GM18868 (cell line): ENCODE results near the gene OSBP2.
"Not testable (repeated sequence)": the region's sequence is repeated elsewhere in the genome, so short reads cannot be mapped to it uniquely, and the experiment has no call there.

Experiments
- ATAC-seq: cut with Tn5 transposase; IDR thresholded peaks from one replicate; pipeline ENCODE4 v1.9.1; 2021; ENCODE audit warnings: mild to moderate bottlenecking, moderate library complexity; ENCODE audit not compliant: unreplicated experiment

The OSBP2 gene

DNA sequence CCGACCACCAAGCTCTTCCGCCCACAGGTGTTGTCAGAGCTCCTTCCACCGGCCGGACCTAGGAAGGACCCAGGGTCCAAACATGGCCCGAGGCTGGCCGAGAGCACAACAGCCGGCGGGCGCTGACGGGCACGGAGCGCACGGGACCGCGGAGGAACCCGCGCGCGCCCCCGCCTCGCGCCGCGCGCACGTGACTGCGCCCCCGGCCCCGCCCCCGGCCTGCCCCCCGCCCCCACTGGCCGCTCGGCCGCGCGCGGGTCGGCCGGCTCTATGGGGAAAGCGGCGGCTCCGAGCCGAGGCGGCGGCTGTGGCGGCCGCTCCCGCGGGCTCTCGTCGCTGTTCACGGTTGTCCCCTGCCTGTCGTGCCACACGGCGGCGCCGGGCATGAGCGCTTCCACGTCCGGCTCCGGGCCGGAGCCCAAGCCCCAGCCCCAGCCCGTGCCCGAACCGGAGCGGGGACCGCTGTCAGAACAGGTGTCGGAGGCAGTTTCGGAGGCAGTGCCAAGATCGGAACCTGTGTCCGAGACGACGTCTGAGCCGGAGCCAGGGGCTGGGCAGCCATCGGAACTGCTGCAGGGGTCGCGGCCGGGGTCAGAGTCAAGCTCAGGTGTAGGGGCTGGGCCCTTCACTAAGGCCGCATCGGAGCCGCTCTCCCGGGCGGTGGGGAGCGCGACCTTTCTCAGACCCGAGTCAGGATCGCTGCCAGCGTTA is at the start of gene OSBP2:
TSS of gene OSBP2 (plus strand) at position 235 of the 711 bp plus-strand sequence. CDS start at position 271, 36 bp downstream.
- ATAC-seq = no peak

GRCh38 chr22:30646518-30647160 is 48.0 kb upstream of the OSBP2 start:
- ATAC-seq = no peak

DNA sequence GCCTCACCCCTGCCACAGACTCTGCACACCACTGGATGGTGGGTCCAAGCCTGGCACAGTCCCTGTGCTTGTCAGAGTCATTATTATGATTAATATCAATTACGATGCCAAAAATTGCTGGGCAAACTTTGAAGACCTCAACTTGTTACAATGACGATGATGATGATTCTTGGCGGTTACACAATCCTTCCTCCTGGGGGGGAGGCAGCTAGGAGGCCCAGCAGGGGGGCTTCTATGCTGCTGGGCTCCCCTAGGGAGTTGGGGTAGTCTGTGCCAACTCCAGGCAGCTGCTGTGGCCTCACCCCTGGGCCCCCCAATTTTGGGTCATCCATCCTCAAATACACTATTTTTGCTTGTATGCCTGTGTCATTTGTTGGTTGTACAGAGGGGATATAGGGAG is 47.1 kb upstream of the OSBP2 start:
- ATAC-seq = no peak

GRCh38 chr22:30648825-30649224 is 45.8 kb upstream of the OSBP2 start:
- ATAC-seq = no peak

DNA sequence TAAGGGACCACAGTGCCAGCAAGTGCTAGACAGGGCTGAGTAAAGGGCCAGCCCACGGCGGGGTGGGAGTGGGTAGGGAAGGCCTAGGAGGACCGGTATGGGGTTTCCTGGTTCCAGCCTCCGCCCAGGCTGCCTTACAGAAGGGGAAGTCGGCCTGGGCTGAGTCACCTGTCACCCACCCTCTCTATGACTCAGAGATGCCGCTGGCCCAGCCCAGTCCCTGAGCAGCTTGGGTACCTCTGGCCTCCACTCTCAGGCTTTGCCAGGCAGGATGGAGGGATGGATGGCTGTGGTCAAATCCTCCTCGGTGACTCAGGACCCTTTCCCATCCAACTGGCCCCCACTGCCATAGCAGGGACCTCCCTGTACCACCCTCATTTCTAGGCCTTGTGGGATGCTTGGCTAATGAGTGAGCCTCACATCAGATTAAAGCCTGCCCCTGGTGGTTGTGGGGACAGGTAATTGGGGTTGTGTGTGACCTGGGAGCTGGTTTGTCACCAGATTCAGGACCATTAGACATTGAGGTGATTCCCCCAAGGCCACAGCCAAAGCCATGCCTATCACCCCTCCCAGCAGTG is 45.2 kb upstream of the OSBP2 start:
- ATAC-seq = peak; percentile 84

DNA sequence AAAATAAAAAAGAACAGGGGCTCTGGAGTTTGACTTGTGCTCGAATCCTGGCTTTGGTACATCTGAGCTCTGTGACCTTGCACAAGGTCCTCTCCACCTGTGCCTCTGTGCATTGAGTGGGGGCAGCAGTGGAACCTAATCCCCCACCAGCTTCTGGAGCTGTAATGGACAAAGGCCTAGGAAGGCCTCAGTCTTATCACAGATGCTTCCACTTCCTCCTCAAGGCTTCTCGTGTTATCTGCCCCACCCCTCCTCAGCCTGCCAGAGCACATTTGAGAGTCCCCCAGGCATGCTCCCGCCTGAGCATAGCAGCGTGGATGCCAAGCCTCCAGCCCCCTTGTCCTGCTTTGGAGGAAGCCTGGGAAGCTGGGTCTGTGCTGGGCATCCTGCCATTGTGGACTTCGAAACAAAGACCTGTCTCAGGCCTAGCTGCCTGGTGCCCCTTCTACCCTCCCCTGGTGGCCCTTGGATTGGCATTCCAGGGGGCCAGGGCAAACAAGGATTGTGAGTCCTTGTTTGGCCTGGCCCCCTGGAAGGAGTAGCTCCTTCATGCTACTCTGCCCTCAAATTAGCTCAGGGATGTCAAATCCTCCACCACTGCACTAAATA is 44.1 kb upstream of the OSBP2 start:
- no peak for ATAC-seq

DNA sequence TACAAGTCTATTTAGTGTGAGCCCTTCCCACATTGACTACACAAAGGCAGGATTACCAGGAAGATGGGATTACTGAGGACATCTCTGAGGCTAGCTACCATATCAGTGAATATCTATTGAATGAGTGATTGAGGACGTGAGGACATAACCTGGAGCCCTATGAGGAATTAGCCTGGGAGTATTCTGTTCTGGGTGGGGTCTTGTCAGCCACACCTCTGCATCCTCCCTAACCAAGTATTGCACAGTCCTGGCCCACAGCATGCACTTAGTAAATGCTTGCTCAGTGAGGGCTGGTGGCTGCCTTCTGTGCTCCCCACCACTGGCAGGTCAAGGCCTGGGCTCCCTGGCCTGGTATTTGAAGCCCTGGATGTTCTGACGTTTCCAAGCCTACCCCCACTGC is 41.8 kb upstream of the OSBP2 start:
- ATAC-seq = no peak

DNA sequence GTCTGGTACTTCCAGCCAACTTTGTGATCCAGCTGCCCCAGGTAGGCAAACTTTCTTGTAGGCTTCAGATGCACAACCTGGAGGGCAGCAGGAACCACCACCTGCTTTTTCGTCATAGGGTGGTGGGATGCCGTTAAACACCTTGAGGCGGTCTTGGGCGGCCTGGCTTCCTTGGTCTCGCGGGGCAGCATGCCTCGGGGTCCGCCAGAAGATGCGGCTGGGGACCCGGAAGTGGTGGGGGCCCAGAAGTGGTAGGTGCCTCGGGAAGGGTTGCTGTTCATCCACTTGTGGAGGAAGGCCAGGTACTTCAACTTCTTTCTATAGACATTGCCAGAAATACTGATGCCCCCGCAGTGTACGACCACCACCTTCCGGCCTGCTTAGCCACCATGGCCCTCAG is 40.3 kb upstream of the OSBP2 start:
- ATAC-seq = no peak

DNA sequence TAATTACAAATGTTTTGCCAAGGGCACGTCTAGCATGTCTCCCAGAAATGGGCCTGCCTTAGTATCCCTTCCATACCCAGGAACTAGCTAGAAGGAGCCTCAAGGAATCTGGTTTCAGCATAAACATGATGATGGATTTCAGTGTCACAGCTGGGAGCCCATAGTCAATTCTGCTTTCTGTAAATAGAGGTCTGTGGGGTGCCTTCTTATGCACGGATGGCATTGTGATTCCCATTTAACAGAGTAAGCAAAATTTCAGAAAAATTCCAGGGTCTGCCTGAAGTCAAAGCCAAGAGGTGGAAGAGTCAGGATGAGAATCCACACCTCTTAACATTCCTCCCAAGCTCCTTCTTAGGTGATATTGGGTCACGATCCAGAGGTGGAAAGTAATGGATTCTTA is 39.1 kb upstream of the OSBP2 start:
- ATAC-seq = no peak

GRCh38 chr22:30662040-30662439 is 32.6 kb upstream of the OSBP2 start:
- no peak for ATAC-seq

DNA sequence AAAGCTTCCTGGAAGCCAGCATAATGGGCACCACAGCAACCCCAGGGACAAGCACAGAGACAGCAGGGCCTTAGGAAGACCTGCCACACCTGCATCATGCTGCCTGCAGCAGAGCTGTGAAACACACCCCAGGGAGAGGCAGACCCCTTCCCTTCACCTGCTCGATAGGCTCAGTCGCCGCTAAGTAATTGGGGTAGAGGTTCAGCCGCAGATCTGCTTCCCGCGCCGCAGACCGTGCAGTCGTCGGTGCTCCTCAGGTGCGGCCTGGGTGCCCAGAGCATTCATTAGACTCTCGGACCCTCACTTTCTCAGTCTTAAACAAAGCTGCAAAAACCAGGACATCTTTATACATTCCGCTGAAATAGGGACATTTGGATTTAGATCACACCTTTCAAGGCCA is 29.9 kb upstream of the OSBP2 start:
- ATAC-seq = no peak

DNA sequence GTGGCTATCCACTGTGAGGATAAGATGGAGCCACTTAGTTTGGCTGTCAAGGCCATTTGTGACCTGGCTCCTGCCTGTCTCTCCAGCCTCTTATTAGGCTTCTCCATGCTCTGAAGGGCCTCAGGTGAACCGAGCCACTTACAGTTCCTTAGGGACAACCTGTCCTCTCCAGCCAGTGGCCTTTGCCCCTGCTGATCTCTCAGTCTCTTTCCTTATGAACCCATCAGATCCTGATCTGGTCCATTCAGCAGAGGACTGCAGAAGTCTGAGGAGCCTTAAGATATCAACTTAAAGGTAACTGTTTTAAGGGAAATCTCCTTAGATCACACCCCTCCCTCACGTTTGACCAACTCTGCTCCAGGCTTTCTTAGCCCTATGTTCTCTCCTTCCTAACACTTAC is 29.4 kb upstream of the OSBP2 start:
- ATAC-seq = no peak

- no peak for ATAC-seq
These were observed 28.9 kb upstream of the OSBP2 start for GRCh38 chr22:30665786-30666185.

- no peak for ATAC-seq
These were observed 27.6 kb upstream of the OSBP2 start for GRCh38 chr22:30667107-30667493.

GRCh38 chr22:30667494-30668385 is 26.9 kb upstream of the OSBP2 start, which contains the start of gene DUSP18:
DUSP18 (minus strand) TSS chr22:30667875; CDS start chr22:30664003, 3,872 bp downstream.
- peak; percentile 84 for ATAC-seq

- ATAC-seq = no peak
These were observed 26.3 kb upstream of the OSBP2 start for GRCh38 chr22:30668386-30668710.

DNA sequence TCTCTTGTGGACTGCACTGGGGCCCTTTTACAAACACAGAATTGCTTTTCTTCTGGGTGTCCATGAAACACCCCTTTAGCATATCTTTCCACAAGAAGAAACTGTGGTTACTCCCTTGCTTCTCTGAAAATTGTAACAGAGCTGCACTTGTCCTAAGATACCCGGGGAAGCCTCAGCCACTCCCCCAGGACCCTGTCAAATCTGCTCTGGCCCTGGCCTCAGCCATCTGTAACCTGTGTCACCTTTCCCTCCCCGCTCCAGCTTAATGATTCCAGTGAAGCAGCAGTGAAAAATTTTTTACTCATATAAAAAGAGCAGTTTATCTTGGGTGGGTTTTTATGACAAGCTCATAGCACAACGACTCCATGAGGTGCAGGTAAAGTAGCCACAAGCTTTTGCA is 23.6 kb upstream of the OSBP2 start:
- no peak for ATAC-seq

DNA sequence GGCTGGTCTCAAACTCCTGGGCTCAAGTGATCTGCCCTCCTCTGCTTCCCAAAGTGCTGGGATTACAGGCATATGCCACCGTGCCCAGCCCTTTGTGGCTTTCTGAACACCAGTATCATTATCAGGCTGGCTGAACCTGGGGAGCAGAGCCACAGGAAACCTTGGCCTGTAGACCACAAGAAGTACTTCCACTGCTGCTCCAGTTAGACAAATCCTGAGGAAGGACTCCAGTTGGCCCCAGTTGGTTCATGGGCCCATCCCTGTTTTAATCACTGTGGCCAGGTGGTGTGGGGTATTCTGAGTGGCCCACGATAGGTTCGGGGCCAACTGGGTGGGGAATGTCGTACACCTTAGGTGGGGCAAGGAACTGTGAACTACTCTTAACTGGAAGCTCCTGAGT is 21.5 kb upstream of the OSBP2 start:
- no peak for ATAC-seq

DNA sequence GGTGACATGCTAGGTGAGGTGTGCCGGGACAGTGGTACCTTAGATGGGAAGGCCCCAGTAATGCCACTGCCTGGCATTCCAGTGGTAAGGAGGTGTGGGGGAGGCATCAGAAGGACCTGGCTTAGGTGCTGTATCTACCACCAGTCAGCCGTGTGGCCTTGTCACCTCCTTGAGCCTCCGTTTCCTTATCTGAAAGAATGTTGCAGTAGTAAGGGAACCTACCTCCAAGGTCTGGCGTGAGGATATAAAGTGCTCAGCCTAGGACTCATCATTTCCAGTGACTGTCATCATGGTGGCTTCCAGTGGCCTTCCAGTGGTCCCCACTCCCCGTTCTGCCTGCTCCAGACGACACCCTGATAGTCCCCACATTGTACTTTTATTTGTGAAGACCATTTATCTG is 20.2 kb upstream of the OSBP2 start:
- no peak for ATAC-seq

GRCh38 chr22:30675436-30675835 is 19.2 kb upstream of the OSBP2 start:
- no peak for ATAC-seq

DNA sequence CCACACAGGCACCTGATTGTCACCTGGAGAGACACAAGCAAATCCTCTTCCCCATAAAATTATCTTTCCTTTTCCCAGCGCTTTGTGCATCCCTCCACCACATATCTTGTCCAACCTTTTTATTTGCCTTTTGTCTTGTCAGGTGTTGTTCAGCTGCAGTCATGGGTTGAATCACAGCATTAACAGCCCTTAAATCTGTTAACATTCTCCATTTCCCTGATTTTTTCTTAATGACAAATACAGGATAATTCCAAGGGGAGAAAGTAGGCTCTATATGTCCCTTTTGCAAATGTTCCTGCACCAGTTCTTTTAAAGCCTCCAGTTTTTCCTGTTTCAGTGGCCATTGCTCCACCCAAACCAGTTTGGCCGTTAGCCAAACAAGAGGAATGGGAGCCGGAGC is 18.1 kb upstream of the OSBP2 start:
- ATAC-seq = not testable (repeated sequence)
